8988T (cell line): Measurements from ENCODE around the gene SLC25A10.
A peak's percentile ranks its signal among the peaks of the same experiment; 100 is the strongest.
"Not testable (repeated sequence)": the region's sequence is repeated elsewhere in the genome, so short reads cannot be mapped to it uniquely, and the experiment has no call there.

Experiments
- DNase-seq: peaks from one replicate; pipeline ENCODE4 v3.0.0; 2011

Gene SLC25A10

DNA sequence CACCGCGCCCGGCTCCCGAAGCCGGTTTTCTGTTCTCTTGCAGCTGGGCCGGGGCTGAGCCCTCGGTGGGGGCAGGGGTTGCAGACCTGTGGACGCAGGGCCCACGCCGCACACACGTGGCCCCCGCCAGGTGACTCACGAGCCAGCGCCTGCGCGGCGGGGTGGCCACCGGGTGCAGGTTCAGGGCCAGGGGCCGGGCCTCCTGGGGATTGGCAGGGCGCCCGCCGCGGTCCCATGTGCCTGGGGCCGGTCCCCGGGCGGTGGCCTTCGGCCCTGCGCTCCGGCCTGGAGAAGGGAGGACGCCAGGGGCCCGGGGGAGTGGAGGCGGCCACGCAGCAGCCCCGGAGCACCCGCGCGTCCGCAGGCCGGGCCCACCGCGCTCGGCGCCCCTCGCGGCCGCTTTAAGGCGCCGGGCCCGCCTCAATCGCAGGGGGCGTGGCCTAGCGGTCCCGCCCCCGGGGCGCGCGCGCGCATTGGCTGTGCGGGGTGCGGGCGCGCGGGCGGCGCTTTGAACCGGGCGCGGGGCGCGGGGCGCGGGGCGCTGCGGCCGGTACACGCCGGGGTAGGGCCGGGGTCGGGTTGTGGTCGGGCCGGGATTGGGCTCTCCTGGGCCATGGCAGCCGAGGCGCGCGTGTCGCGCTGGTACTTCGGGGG, at the start of gene SLC25A10:
SLC25A10 (plus strand) TSS at position 471 of the 654 bp plus-strand sequence; CDS start at position 614, 143 bp downstream.
- peak; percentile 83 for DNase-seq

- DNase-seq, result no peak
These were observed 48.0 kb upstream of the SLC25A10 start for GRCh38 chr17:81664051-81664470.

- DNase-seq, result no peak
These were observed 46.6 kb upstream of the SLC25A10 start for GRCh38 chr17:81665205-81666091.

DNA sequence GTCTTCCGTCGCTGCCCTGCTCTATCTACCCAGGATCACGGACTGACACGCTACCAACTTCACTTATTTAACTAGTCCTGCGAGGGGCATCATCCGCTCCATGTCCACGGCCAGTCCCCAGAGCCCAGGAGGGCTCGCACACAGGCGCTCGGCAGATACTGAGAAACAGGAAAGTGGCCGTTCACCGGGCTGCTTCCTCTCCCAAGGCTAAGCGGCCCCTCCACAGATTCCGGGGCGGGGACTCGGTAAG, 46.1 kb upstream of the SLC25A10 start:
- no peak for DNase-seq

DNA sequence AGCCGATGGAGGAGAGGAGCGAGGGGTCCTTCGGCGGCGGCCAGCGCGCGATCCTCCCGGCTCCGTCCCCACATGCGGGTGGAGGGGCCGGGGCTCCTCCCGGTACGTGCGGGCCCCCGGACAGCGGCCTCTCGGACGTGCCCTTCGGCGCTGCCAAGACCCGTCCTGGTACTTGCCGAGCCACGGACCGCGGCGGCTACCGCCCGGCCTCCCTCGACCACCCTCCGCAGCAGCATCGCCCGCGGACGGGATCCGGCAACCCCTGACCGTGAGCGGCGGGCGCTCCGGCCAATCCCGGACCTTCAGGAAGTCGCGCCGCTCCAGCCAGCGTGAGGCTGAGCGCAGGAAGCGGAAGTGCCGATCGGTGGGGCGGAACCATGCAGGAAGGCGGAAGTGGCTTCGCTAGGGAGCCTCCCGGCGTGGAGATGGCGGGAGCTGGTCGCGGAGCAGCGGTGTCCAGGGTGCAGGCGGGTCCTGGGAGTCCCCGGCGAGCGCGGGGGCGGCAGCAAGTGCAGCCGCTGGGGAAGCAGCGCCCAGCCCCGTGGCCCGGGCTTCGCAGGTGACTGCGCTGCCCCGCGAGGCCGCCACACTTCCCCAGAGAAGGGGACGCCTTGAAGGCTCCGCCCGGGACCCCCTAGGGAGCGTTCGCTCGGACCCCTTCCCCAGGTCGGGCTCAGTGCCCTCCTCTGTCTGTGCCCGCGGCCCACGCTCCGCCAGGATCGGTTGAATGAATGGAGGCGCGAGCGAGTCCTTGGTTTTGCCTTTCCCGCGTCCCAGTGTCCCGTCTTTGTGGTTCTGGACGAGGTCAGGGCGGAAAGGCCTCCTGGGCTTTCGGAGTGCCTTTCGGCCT, 45.5 kb upstream of the SLC25A10 start, which contains the start of the genes CCDC137 and OXLD1:
CCDC137 (plus strand) TSS at position 396 of the 850 bp plus-strand sequence; CDS start at position 426, 30 bp downstream.
OXLD1 (minus strand) TSS at position 264 of the 850 bp plus-strand sequence; CDS start at position 236, 28 bp downstream.
- DNase-seq, result peak; percentile 78

DNA sequence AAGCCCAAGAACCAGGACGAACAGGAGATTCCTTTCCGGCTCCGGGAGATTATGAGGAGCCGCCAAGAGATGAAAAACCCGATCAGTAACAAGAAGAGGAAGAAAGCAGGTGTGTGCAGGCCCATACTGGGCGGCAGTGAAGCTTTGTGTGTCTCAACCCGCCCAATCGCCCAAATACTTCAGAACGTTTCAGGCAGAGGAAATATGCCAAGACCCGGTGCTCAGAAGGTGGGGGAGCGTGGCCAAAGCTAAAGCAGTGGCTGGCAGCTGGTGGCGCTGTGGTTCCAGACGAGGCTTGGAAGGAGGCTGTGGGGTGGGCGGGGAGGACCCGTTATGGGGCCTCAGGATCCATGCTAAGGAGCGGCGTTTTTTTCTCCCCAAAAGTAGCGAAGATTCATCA, 44.3 kb upstream of the SLC25A10 start:
- no peak for DNase-seq

DNA sequence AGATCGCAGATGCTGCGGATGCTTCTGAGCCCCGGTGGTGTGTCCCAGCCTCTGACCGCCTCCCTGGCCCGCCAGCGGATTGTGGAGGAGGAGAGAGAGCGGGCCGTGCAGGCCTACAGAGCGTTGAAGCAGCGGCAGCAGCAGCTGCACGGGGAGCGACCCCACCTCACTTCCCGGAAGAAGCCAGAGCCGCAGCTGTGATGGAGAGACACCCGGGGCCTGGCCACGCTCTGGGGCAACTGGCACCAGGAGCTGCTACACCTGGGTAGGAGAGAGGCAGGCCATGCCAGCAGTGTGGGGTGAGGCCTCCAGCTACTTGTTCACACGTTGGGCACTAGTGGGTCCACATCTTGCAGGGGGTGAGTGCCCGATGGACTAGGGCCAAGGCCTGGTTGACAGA, 39.6 kb upstream of the SLC25A10 start:
- no peak for DNase-seq

- DNase-seq, result no peak
These were observed 39.1 kb upstream of the SLC25A10 start for GRCh38 chr17:81672954-81673353.

- DNase-seq, result no peak
These were observed 38.4 kb upstream of the SLC25A10 start for GRCh38 chr17:81673561-81674258.

DNA sequence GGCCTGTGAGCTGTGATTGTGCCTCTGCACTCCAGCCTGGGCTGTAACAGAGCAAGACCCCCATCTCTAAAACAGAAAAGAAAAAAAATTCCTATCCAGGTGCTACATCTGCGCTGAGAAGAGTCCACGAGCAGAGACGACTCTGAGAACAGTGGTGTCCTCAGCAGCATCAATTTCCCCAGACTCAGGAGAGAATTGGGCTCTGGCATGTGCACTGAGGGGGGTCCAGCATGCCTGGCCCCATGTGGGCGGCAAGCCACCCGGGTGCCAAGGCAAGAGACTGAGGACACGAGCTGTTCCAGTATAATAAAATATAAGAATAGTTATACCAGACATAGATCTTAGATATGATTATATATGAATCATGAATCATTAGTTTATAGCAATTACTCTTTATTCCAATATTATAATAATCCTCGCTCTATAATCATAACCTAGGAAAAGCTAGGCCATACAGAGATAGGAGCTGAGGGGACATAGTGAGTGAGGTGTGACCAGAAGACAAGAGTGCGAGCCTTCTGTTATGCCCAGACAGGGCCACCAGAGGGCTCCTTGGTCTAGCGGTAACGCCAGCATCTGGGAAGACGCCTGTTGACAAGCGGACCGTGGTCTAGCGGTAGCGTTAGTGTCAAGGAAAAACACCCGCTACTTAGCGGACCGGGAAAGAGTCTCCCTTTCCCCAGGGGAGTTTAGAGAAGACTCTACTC, 36.4 kb upstream of the SLC25A10 start:
- DNase-seq, result not testable (repeated sequence)

DNA sequence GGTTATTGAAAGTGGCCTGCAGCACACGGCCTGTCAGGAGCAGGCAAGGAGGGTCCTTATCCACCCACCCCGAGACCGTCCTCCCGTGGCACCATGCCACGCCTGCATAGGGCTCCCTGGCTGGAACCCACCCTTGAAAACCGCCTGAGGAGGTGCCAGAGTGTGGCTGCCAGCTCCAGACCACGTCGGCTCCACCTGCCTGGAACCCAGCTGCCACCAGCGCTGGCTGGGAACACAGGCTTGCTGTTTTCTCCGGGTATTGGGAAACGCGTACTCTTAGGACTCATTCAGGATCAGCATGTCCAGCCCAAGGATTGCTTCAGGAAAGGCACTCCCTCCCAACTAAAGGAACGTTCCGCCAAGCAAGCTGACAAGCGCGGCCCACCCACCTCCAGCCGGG, 35.2 kb upstream of the SLC25A10 start:
- DNase-seq, result no peak

- no peak for DNase-seq
These were observed 31.9 kb upstream of the SLC25A10 start for GRCh38 chr17:81680150-81680549.

DNA sequence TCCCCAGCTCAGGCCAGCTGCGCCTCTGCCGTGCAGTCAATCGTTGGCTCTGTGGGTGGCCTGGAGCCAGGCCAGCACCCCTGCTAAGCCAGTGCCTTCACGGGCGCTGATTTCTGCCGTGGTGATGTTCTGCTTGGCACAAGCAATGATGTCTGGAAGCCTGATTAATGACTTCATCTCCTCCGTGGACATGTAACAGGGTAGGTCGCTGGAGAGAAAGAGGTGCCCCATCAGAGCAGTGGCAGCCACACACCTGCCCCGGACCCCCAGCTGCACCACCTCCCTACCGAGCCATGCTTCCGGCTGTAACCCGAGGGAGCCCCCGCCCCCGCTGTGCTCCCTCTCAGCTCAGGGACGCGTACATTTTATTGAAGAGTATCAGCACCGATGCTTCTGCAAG, 30.4 kb upstream of the SLC25A10 start:
- no peak for DNase-seq

DNA sequence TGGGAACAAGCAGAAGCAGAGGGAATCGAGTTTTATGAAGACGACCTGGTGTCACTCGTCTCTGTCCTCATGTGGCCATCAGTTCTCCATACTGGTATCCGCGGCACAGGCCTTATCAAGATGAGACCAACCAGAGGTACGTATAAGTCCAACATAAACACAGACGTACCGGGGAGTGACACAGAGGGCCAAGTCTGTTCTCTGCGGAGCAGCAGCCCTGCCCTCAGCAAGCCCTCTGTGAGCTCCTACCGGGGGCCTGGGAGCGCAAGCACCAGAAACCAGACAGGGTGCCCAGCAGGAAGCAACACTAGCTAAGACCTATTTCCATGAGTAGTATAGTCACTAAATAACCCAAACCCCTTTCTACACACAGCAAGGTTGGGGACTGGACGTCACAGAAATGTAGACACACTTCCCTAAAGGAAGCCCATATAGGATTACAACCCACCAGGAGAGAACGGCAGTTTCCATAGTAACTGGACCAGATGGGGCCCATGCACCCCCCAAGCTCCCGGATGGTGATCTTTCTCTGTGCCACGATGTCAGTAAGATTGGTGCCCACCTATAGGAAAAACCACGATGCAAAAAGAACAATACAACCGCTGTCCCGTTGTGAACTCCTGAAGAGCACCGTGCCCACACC, 29.4 kb upstream of the SLC25A10 start:
- DNase-seq, result no peak

DNA sequence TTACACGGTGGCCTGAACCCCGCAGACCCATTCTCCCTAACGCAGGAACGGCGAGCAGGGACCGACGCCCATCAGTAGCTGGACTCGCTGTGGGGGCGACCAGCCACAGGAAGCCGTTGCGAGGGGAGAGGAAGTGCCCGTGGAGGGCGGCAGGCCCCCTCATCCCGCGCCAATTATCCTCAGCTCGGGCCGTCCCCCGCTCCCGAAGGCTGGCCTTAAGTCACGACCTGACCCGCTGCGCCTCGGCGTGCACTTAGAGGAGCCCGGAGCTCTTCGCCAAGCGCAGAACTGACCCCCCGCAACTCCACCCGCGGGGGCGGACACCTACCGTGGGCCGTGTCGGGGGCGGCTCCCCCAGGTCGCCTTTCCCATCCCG, 28.9 kb upstream of the SLC25A10 start:
- no peak for DNase-seq

GRCh38 chr17:81683584-81684441, 28.3 kb upstream of the SLC25A10 start, which contains the start of the genes ARL16 and HGS:
ARL16 (minus strand) TSS chr17:81683797; CDS start chr17:81683753, 44 bp downstream.
HGS (plus strand) TSS chr17:81684011; CDS start chr17:81684067, 56 bp downstream.
- DNase-seq, result peak; percentile 96

- no peak for DNase-seq
These were observed 27.6 kb upstream of the SLC25A10 start for GRCh38 chr17:81684442-81684911.

- DNase-seq, result no peak
These were observed 27.0 kb upstream of the SLC25A10 start for GRCh38 chr17:81685108-81685507.

DNA sequence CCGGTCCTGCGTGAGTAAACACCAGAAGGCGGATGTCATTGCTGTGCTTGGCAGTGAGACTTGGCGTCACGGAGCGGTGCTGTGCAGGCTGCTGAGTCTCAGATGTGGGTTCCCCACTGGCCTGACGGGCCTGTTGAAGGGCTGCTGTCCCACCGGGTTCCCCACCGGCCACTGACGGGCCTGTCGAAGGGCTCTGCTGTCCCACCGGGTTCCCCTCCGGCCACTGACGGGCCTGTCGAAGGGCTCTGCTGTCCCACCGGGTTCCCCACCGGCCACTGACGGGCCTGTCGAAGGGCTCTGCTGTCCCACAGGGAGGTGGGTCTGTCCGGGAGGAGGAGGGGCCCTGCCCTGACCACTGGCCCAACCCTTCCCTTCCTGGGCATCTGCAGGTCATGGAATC, 25.5 kb upstream of the SLC25A10 start:
- no peak for DNase-seq
